Hematopoietic multipotent progenitor cell treated with erythropoietin and hydrocortisone succinate and interleukin-3 and kit ligand, for 4 days (in vitro differentiated cells): ENCODE results near the gene IL1F10.
"Not testable (repeated sequence)": the region's sequence is repeated elsewhere in the genome, so short reads cannot be mapped to it uniquely, and the experiment has no call there.

Experiments
- DNase-seq: peaks from one replicate; pipeline ENCODE4 v3.0.0-alpha.2; 2015

The IL1F10 gene

GRCh38 chr2:113084249-113085000, 16.7 kb downstream of the IL1F10 start:
- peak; percentile 71 for DNase-seq

GRCh38 chr2:113085542-113085941, 17.8 kb downstream of the IL1F10 start:
- DNase-seq = peak; percentile 8

- DNase-seq = no peak
Observed at GRCh38 chr2:113088213-113088992, 20.6 kb downstream of the IL1F10 start.

GRCh38 chr2:113089916-113090315, 22.1 kb downstream of the IL1F10 start:
- DNase-seq = peak; percentile 25

GRCh38 chr2:113091231-113091896, 23.6 kb downstream of the IL1F10 start:
- DNase-seq = no peak

- DNase-seq = no peak
Observed at GRCh38 chr2:113092864-113093612, 25.3 kb downstream of the IL1F10 start.

- no peak for DNase-seq
Observed at GRCh38 chr2:113093613-113093977, 25.8 kb downstream of the IL1F10 start.

- not testable (repeated sequence) for DNase-seq
Observed at GRCh38 chr2:113096306-113096705, 28.5 kb downstream of the IL1F10 start.

- not testable (repeated sequence) for DNase-seq
Observed at GRCh38 chr2:113096842-113097618, 29.3 kb downstream of the IL1F10 start.

GRCh38 chr2:113098041-113098440, 30.3 kb downstream of the IL1F10 start:
- no peak for DNase-seq

GRCh38 chr2:113098532-113098931, 30.8 kb downstream of the IL1F10 start:
- DNase-seq = no peak

- no peak for DNase-seq
Observed at GRCh38 chr2:113102133-113102532, 34.4 kb downstream of the IL1F10 start.

- DNase-seq = no peak
Observed at GRCh38 chr2:113103277-113103676, 35.5 kb downstream of the IL1F10 start.

GRCh38 chr2:113104054-113104611, 36.4 kb downstream of the IL1F10 start:
- no peak for DNase-seq

GRCh38 chr2:113105047-113105785, 37.4 kb downstream of the IL1F10 start:
- no peak for DNase-seq

GRCh38 chr2:113111121-113111520, 43.4 kb downstream of the IL1F10 start:
- DNase-seq = no peak

GRCh38 chr2:113111823-113112287, 44.1 kb downstream of the IL1F10 start:
- DNase-seq = peak; percentile 46

GRCh38 chr2:113112441-113112840, 44.7 kb downstream of the IL1F10 start:
- no peak for DNase-seq

GRCh38 chr2:113112871-113113270, 45.1 kb downstream of the IL1F10 start:
- no peak for DNase-seq

GRCh38 chr2:113113807-113114206, 46.0 kb downstream of the IL1F10 start:
- no peak for DNase-seq
